GM12878 (cell line): ENCODE data around the gene NECTIN2.

ENCODE experiments used
- BACH1 ChIP-seq: fragments of 450-650 bp; IDR thresholded peaks from 2 replicates; pipeline ENCODE4 v1.6.1; 2017; ENCODE audit warnings: mild to moderate bottlenecking, borderline replicate concordance
- CEBPB ChIP-seq, 2 experiments: fragments of 150-350 bp in 1 of 2; IDR thresholded peaks; 2 replicates each; pipeline ENCODE4 v1.6.1; 2012 to 2014; ENCODE audit warnings: low read depth in 2 of 2, low read length in 2 of 2, borderline replicate concordance in 1 of 2, inconsistent platforms in 1 of 2
- CTCF ChIP-seq, 3 experiments: IDR thresholded peaks in 2 of 3; conservative IDR thresholded peaks in 1 of 3; 2 replicates each; pipeline ENCODE4 v1.5.1; 2011; ENCODE audit warnings: low read depth in 3 of 3, low read length in 3 of 3, mild to moderate bottlenecking in 3 of 3, control low read depth in 2 of 3, moderate library complexity in 2 of 3, inconsistent platforms in 1 of 3, mixed read lengths in 1 of 3; ENCODE audit not compliant: control insufficient read depth in 2 of 3, insufficient read depth in 1 of 3; ENCODE audit errors: extremely low read depth in 1 of 3
- EP300 ChIP-seq, 2 experiments: fragments of 150-350 bp in 1 of 2; IDR thresholded peaks; 2 replicates each; pipeline ENCODE4 v1.6.1; 2011 to 2012; ENCODE audit warnings: low read depth in 2 of 2, low read length in 2 of 2, borderline replicate concordance in 1 of 2, improper control_type of control experiment in 1 of 2, inconsistent platforms in 1 of 2; ENCODE audit not compliant: control insufficient read depth in 1 of 2
- EZH2 ChIP-seq: IDR thresholded peaks from 2 replicates; pipeline ENCODE4 v1.6.1; 2012; ENCODE audit warnings: low read depth, mild to moderate bottlenecking, control low read depth, inconsistent platforms, low read length, borderline replicate concordance; ENCODE audit not compliant: control insufficient read depth
- GABPA ChIP-seq: IDR thresholded peaks from 2 replicates; pipeline ENCODE4 v1.6.1; 2014; ENCODE audit warnings: antibody characterized with exemption, low read depth, mild to moderate bottlenecking, inconsistent platforms
- MAX ChIP-seq: IDR thresholded peaks from 2 replicates; pipeline ENCODE4 v1.6.1; 2012; ENCODE audit warnings: low read depth, low read length, improper control_type of control experiment
- POLR2AphosphoS5 ChIP-seq: IDR thresholded peaks from 2 replicates; pipeline ENCODE4 v1.6.1; 2011; ENCODE audit warnings: mild to moderate bottlenecking, low read length, inconsistent platforms
- REST ChIP-seq: IDR thresholded peaks from 2 replicates; pipeline ENCODE4 v1.6.1; 2012; ENCODE audit warnings: mild to moderate bottlenecking, low read depth, low read length
- SREBF2 ChIP-seq: IDR thresholded peaks from 2 replicates; pipeline ENCODE4 v1.6.1; 2012; ENCODE audit warnings: mild to moderate bottlenecking, low read length
- TAF1 ChIP-seq: IDR thresholded peaks from 2 replicates; pipeline ENCODE4 v1.6.1; 2011; ENCODE audit warnings: mild to moderate bottlenecking, low read depth, low read length, borderline replicate concordance
- USF1 ChIP-seq: IDR thresholded peaks from 2 replicates; pipeline ENCODE4 v1.6.1; 2011; ENCODE audit warnings: borderline replicate concordance, low read depth, mild to moderate bottlenecking, moderate library complexity, mixed read lengths, low read length; ENCODE audit not compliant: insufficient read depth; ENCODE audit errors: extremely low read length
- ZBTB33 ChIP-seq: fragments of 450-650 bp; IDR thresholded peaks from 2 replicates; pipeline ENCODE4 v1.6.1; 2017; ENCODE audit warnings: mild to moderate bottlenecking
- ZBTB4 ChIP-seq: fragments of 450-650 bp; formaldehyde crosslinking; IDR thresholded peaks from 2 replicates; pipeline ENCODE4 v1.4.0; 2022; ENCODE audit warnings: mild to moderate bottlenecking, moderate library complexity

GRCh38 chr19:44871809-44872208 is 25.7 kb downstream of the NECTIN2 start:
- TF ChIP-seq USF1 (no peak), CTCF (IDR thresholded peaks at IDR 0.05 in 2 of 3, conservative IDR thresholded peaks at IDR 0.05 in 1 of 3; ENCODE audit: control insufficient read depth in 2 of 3, extremely low read depth in 1 of 3, insufficient read depth in 1 of 3, low read depth in 3 of 3, low read length in 3 of 3) (no peak), SREBF2 (no peak), EP300 (IDR thresholded peaks at IDR 0.05; ENCODE audit: borderline replicate concordance in 1 of 2, control insufficient read depth in 1 of 2, low read depth in 2 of 2, low read length in 2 of 2) (no peak), TAF1 (no peak), MAX (no peak), BACH1 (no peak), POLR2AphosphoS5 (no peak), ZBTB4 (CRISPR knock-in tag) (no peak), REST (no peak), ZBTB33 (no peak), GABPA (no peak), EZH2 (no peak), CEBPB (IDR thresholded peaks at IDR 0.05; ENCODE audit: borderline replicate concordance in 1 of 2, low read depth in 2 of 2, low read length in 2 of 2) (no peak)
